A172 (cell line): ENCODE measurements around the gene GAPDH. TPM values are rescaled to one million over a fixed set of nuclear protein-coding genes. Genes with fewer than 3 reads are reported as not detected.
"Not testable (repeated sequence)": the region's sequence is repeated elsewhere in the genome, so short reads cannot be mapped to it uniquely, and the experiment has no call there.

Experiments used
- DNase-seq: peaks from one replicate; pipeline ENCODE4 v3.0.0-alpha.2; 2015; ENCODE audit warnings: low spot score
- total RNA-seq: library from RNA; depleted of rRNA; stranded (reverse); fragments of >200 nt; shearing (Covaris generic); gene quantifications from 2 replicates; pipeline ENCODE4 v1.2.3, GENCODE V29; 2014; rRNA removed

The GAPDH gene
- total RNA-seq, 1 experiment from 2014 or later: 4,015 TPM

DNA sequence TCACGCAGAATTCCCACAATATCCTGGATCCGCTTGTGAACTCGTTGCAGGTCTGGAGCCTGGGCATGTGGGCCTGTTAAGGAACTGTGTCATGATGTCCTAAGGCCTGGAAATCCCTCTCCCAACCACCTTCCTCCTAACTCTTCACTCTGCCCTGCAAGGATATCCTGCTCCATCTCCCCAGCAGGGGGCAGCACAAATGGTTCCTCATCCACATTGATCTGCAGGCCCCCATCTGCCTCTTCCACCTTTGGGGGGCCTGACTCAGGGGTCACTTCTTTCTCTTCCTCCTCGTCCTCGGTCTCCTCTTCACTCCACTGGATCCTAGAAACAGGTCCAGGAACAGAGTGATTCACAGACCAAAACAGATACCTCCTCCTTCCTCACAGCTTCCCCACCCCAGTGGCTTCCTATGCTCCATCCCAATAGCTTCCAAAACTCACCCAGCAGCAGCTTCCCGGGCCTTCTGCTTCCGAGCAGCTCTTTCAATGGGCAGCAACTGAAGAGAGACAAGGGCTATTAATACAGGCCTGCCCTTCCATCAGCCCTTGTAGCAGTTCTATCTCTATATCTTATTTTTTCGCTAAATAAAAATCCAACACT lies 29.2 kb downstream of the GAPDH start:
- no peak for DNase-seq

DNA sequence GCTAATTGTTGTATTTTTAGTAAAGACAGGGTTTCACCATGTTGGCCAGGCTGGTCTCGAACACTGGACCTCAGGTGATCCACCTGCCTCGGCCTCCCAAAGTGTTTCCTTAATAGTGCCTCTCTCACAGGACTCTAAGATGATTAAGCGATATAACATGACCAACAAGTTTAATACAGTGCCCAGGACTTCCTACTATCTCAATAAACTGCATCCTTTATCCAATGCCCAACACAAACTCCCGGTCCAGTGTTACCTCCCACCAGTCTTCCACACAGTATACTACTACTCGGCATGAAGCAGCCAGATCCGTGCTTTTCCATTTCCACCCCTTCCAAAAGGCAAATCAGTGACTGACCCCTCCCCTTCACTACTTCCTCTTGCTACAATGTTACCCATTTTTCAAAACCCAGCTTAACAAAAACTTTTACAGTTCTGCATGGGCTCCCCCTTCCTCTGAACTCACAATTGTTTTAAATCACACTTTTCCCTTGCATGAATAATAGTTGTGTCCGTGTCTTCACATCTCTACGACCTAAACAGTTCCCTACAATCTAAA lies 32.9 kb downstream of the GAPDH start:
- DNase-seq: no peak

DNA sequence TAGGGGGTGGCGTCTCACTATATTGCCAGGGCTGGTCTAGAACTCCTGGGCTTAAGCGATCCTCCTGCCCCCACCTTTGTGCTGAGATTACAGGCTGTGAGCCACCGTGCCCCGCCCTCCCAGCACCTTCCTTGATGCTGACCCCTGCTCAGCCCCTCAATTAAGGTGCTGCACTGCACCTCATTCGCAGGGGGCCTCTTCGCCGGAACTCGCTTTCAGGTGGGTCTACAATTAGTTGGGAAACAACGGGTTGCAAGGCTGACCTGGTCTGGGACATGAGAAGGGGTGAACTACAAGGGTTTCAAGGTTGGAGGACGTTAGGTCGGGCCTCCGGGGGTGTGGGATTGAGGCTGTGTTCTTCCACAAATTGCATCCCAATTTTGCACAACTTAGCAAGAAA lies 35.0 kb downstream of the GAPDH start:
- no peak for DNase-seq

DNA sequence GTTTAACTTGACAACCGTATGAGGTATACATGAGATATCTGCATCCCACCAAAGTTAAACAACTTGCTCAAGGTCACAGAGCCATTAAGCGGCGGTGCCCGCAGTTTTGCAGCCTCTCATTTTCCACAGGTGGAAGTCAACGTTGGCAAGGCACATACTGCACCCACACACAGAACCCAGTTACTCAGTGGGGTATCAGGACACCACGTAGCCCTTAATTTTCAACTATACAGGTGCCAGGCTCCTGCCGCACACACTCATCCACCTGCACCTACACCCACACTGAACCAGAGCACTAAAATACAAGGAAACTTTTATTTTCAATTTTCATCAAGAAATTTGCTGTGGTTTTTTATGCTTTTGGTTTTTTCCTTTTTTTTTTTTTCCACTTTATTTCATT lies 35.5 kb downstream of the GAPDH start:
- no peak for DNase-seq

DNA sequence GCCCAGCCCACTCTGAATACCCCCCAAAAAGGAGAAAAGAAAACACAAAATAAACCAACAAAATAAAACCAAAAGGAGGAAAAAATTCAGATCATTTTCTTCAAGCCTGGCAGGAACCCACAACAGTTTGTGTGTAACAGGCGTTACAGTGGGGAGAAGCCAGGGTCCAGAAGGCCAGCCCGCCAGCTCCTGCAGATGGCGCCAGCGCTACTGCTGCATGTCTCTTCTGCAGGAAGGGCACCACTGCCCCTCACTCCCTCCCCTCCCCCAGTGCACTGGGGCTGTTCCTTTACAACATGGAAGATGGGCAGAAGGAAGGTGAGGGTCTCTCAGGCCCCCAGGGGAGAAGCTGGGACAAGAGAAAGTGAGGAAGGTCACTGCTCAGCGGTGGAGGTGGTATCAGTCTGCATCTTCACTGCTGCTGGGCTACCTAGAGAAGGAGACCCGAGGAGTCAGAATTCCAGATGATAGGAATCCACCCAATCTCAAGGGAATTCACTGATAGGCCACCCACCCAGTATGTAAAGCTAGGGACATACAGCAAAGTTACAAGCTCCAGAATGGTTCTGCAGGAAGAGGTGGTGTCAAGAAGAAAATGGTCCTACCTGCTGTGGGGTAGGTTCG lies 36.1 kb downstream of the GAPDH start:
- peak; percentile 28 for DNase-seq

DNA sequence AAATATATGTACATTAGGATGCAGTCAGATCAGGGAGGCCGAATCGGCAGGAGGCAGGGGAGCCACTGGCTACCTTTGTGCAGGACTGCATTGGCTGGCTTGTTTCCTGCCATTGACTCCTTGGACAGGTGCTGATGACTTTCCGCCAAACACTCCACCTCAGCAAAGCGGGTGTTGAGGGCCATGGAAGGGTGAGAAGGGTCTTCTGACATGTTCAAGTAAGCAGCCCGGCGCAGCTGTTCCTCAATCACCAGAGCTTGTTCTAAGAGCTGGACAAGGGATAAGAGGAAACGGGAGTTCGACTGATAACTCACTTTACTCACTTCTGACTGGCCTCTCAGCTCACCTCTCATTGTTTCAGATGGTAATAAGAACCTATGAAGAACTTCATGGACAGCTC lies 38.7 kb downstream of the GAPDH start:
- no peak for DNase-seq

DNA sequence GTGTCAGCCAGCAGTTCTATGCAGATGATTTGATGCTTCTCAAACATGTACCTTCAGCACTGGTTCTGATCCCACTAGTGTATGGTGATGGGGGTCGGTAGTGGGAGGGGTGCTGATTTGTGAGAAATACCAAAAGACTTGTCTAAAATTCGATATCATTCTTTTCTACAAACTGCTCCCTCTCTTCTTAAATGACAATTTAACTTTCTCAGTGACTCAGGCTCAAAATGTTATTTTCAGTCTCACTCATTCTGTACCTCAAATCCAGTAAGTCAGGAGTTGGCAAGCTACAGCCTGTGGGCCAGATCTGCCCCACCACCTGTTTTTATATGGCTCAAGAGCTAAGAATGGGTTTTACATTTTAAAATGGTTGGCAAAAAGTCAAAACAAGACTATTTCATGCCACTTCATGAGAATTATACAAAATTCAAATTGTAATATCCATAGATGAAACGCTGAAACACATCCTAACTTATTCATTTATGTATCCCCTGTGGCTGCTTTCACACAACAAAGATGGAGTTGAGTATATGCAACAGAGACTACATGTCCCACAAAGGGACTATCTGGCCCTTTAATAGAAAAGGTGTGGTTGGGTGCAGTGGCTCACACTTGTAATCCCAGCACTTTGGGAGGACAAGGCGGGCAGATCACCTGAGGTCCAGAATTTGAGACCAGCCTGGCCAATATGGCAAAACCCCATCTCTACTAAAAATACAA lies 40.4 kb downstream of the GAPDH start:
- no peak for DNase-seq

DNA sequence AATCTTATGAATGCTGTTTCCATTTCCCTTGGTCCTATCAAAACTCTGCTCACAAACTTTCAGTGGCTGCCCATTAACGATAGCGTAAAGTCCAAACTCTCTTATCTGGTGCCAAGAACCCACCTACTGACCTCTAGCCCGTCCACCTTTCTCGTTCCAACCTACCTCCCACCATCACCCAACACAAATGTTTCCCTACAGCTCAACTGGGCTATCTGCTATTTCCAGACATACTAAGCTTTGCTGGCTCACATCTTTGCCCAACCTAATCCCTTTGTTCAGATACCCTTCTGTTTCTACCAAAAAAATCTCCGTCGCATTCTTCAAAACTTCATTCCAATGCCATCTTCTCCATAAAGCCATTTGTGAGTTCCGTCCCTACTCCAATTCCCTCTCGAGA lies 41.3 kb downstream of the GAPDH start:
- DNase-seq: no peak

DNA sequence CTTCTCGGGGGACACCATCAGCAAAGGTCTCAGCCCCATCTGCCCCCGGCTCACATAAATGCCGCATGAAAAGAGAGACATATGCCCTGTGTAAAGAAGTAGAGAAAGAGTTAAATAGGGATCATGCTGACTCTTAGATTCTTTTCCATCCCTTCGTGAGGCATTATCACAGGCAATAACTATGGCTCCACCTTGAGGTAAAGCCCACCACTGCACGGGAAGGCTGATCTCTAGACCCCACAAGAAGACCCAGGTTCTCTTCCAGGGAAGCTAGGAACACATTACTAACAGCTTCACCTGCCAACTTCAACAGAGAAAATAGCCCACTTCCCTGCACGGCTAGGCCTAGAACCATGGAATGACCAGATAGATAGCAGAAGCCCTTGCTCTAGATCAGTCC lies 47.9 kb downstream of the GAPDH start:
- DNase-seq: no peak

DNA sequence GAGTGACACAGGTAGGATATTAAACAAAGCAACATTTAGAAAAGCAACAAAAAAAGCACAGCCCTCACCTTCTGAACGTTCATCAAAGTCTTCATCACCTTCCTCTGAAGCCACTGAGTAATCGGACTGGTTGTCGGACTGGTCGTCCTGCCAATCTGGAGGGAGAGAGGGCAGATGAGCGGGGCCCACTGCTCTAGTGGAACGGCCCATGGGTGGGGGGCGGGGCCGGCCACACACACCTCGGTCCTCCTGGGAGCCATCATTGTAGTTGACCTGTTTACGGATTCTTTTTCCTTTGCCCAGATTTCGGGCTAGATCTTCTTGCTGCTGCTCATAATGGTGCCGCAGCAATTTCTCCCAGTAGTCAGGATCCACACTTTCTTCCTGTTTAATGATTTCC lies 48.6 kb downstream of the GAPDH start:
- no peak for DNase-seq

DNA sequence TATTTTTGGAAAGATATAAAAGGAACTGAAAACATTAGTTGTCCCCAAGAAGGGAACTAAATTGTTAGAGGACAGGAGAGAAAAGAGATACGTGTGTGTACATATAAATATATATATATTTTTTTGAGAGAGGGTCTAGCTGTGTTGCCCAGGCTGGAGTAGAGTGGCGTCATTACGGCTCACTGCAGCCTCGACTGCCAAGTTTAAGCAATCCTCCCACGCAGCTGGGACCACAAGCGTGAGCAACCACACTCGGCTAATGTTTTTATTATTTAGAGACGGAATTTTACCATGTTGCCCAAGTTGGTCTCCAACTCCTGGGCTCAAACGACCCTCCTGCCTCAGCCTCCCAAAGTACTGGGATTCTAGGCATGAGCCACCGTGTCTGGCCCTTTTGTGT lies 50.0 kb downstream of the GAPDH start:
- no peak for DNase-seq

DNA sequence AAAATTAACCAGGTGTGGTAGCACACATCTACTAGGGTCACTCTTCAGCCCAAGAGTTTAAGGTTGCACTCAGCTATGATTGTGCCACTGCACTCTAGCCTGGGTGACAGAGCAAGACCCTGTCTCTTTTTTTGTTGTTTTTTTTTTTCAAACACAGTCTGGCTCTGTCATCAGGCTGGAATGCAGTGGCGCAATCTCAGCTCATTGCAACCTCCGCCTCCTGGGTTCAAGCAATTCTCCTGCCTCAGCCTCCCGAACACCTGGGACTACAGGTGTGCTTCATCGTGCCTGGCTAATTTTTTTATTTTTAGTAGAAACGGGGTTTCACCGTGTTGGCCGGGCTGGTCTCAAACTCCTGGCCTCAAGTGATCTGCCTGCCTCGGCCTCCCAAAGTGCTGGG lies 52.3 kb downstream of the GAPDH start:
- not testable (repeated sequence) for DNase-seq

Other genes starting within 250 kb of the GAPDH start
- not detected in 2 replicates for gene PLEKHG6, start 223.8 kb upstream of the GAPDH start, total RNA-seq
- gene TNFRSF1A, start 192.4 kb upstream of the GAPDH start, total RNA-seq: 121 and 172 TPM in 2 replicates
- gene SCNN1A, start 159.0 kb upstream of the GAPDH start, total RNA-seq: 0.07 and 2.9 TPM in 2 replicates
- gene LTBR, start 150.4 kb upstream of the GAPDH start, total RNA-seq: not detected in 2 replicates
- gene CD27, start 89.6 kb upstream of the GAPDH start, total RNA-seq: not detected in 2 replicates
- 2.6 and 3.4 TPM in 2 replicates for gene TAPBPL, start 82.5 kb upstream of the GAPDH start, total RNA-seq
- gene VAMP1, start 63.8 kb upstream of the GAPDH start, total RNA-seq: 0.33 and 3.2 TPM in 2 replicates
- 116 and 166 TPM in 2 replicates for gene MRPL51, start 41.3 kb upstream of the GAPDH start, total RNA-seq
- 46.2 and 60.2 TPM in 2 replicates for gene NCAPD2, start 40.4 kb upstream of the GAPDH start, total RNA-seq
- gene IFFO1, start 21.5 kb downstream of the GAPDH start, total RNA-seq: 2.1 TPM in 2 replicates
- gene NOP2, start 33.8 kb downstream of the GAPDH start, total RNA-seq: 53.9 and 59.8 TPM in 2 replicates
- 164 and 201 TPM in 2 replicates for gene CHD4, start 72.9 kb downstream of the GAPDH start, total RNA-seq
- 2.5 TPM in 2 replicates for gene LPAR5, start 101.4 kb downstream of the GAPDH start, total RNA-seq
- gene ACRBP, start 112.9 kb downstream of the GAPDH start, total RNA-seq: 0.65 TPM in 1 of 2 replicates, not detected in the other
- gene ING4, start 128.6 kb downstream of the GAPDH start, total RNA-seq: 23.7 and 27.4 TPM in 2 replicates
- 6.4 and 9.2 TPM in 2 replicates for gene ZNF384, start 154.9 kb downstream of the GAPDH start, total RNA-seq
- 0.24 and 2.3 TPM in 2 replicates for gene PIANP, start 166.3 kb downstream of the GAPDH start, total RNA-seq
- gene COPS7A, start 189.5 kb downstream of the GAPDH start, total RNA-seq: 40.7 and 45.7 TPM in 2 replicates
- 168 and 187 TPM in 2 replicates for gene MLF2, start 218.6 kb downstream of the GAPDH start, total RNA-seq
- 86.8 and 166 TPM in 2 replicates for gene PTMS, start 231.8 kb downstream of the GAPDH start, total RNA-seq
- not detected in 2 replicates for gene LAG3, start 238.0 kb downstream of the GAPDH start, total RNA-seq